ENCODE measurements around the gene NUP205. TPM values are rescaled to one million over a fixed set of nuclear protein-coding genes. Genes with fewer than 3 reads are reported as not detected.

NUP205 gene
- total RNA-seq, 6 experiments from 2014 or later: 12.3 to 20.8 (median 16.1) TPM

DNA sequence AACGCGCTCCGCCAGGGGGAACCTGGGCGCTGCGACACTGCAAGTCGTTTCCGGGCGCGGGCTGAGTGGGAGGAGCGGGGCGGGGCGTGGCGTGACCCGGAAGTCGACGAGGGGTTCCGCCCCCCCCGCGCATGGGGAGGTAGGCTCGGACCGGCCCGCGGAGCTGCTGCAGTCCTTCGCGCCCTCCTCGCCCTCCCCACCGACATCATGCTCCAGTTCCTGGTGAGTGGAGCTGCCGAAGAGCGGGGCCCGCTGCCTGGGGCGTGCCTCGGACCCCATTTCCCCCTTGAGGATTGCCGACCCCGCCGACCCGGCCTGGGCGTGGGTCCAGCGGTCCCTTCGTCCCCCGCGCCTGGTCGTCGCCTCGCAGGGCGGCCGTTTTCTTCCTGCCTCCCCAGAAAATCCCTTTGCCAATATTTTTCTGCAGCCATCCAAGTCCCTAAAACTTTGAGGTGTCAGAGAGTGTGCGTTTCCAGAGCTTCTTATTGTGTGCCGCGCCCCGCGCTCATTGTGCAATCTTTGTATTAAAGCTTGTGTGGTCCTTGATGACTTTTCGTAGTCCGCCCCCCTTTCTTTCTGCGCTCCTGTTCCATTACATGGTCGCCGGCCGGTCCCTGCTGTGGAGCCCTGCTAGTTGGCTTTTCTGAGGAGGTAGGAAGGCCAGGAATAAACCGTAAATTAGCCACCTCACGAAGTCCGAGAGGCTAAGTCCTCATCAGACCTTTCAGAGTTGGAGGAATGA, 104.8 kb downstream of the NUP205 start, which contains the start of gene STMP1:
Gene STMP1 (plus strand): TSS at position 142 of the 742 bp plus-strand sequence.
- ATAC-seq (peak; percentile 99 to 100 (median 100)), DNase-seq (peak; percentile 97 to 98 (median 97))
- TF ChIP-seq, protein P1, sequence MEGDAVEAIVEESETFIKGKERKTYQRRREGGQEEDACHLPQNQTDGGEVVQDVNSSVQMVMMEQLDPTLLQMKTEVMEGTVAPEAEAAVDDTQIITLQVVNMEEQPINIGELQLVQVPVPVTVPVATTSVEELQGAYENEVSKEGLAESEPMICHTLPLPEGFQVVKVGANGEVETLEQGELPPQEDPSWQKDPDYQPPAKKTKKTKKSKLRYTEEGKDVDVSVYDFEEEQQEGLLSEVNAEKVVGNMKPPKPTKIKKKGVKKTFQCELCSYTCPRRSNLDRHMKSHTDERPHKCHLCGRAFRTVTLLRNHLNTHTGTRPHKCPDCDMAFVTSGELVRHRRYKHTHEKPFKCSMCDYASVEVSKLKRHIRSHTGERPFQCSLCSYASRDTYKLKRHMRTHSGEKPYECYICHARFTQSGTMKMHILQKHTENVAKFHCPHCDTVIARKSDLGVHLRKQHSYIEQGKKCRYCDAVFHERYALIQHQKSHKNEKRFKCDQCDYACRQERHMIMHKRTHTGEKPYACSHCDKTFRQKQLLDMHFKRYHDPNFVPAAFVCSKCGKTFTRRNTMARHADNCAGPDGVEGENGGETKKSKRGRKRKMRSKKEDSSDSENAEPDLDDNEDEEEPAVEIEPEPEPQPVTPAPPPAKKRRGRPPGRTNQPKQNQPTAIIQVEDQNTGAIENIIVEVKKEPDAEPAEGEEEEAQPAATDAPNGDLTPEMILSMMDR (IDR thresholded peaks at IDR 0.05): peak; percentile 63 to 78 (median 70)
- peak; percentile 95 for TF ChIP-seq POLR2A (IDR thresholded peaks at IDR 0.05)
- H3K27me3 ChIP-seq: no peaks in the 10 kb centered on the region
- 1% methylated on average over 15 of the region's 60 CpGs for WGBS (ENCODE audit: insufficient coverage, low coverage, low lambda C conversion rate, missing lambda C conversion rate)
- no peaks in the 10 kb centered on the region for H3K9me3 ChIP-seq
- H3K36me3 ChIP-seq: no peaks in the 10 kb centered on the region
- peak within 1 kb of the TSS; percentile 72 to 91 (median 84) for H3K27ac ChIP-seq
- peak within 1 kb of the TSS; percentile 88 to 97 (median 97) for H3K4me3 ChIP-seq
- H3K4me1 ChIP-seq: peaks cover 0 to 11% (median 0%) of the 10 kb centered on the region in 4 donors
- intact Hi-C loops (cut with DNase I): no loop called here

DNA sequence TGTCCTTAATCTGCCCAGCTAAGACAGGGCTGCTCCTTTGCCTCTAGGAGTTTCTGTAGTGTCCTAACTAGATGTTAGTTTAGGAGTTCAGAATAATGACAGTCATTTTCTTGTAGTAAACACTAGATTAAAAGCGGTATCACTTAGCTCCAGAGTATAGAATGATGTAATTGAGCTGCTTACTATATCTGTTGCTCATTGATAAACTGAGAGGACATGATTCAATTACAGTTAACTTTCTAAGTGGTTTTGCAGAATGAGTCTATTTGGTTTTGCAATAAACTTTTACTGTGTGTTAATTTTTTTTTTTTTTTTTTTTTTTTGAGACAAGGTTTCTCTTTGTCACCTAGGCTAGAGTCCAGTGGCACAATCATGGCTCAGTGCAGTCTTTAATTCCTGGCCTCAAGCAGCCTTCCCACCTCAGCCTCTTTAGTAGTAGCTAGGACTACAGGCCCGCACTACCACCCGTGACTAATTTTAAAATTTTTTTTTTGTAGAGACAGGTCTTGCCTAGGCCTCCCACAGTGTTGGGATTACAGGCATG, 106.4 kb downstream of the NUP205 start:
- H3K9me3 ChIP-seq: no peaks in the 10 kb centered on the region
- H3K27ac ChIP-seq: peak overlapping the region in 1 of 3 donors; percentile 91
- no peak for ATAC-seq
- peaks cover 0 to 11% (median 0%) of the 10 kb centered on the region in 4 donors for H3K4me1 ChIP-seq
- no peaks in the 10 kb centered on the region for H3K36me3 ChIP-seq
- H3K4me3 ChIP-seq: no peak overlapping the region
- no peak for DNase-seq
- 88% methylated on average over 3 of the region's 3 CpGs for WGBS (ENCODE audit: insufficient coverage, low coverage, low lambda C conversion rate, missing lambda C conversion rate)
- H3K27me3 ChIP-seq: no peaks in the 10 kb centered on the region
- intact Hi-C loops (cut with DNase I): no loop called here
- TF ChIP-seq, protein P1 (IDR thresholded peaks at IDR 0.05): no peak
- no peak for TF ChIP-seq POLR2A (IDR thresholded peaks at IDR 0.05)

- 84% methylated on average over 3 of the region's 3 CpGs for WGBS (ENCODE audit: insufficient coverage, low coverage, low lambda C conversion rate, missing lambda C conversion rate)
- H3K27ac ChIP-seq: no peak overlapping the region
- no peak for ATAC-seq
- H3K36me3 ChIP-seq: no peaks in the 10 kb centered on the region
- H3K27me3 ChIP-seq: no peaks in the 10 kb centered on the region
- DNase-seq: no peak
- H3K4me3 ChIP-seq: no peak overlapping the region
- intact Hi-C loops (cut with DNase I): no loop called here
- TF ChIP-seq POLR2A (IDR thresholded peaks at IDR 0.05): no peak
- TF ChIP-seq, protein P1 (IDR thresholded peaks at IDR 0.05): no peak
- peaks cover 0 to 11% (median 0%) of the 10 kb centered on the region in 4 donors for H3K4me1 ChIP-seq
- H3K9me3 ChIP-seq: no peaks in the 10 kb centered on the region
Measured at GRCh38 chr7:135665042-135665441, 107.3 kb downstream of the NUP205 start.

GRCh38 chr7:135666156-135666555, 108.4 kb downstream of the NUP205 start:
- H3K27ac ChIP-seq: no peak overlapping the region
- intact Hi-C loops (cut with DNase I): no loop called here
- WGBS (ENCODE audit: insufficient coverage, low coverage, low lambda C conversion rate, missing lambda C conversion rate): 85% methylated on average over 10 of the region's 11 CpGs
- no peaks in the 10 kb centered on the region for H3K36me3 ChIP-seq
- DNase-seq (no peak), ATAC-seq (no peak)
- TF ChIP-seq, protein P1 (IDR thresholded peaks at IDR 0.05): no peak
- no peak for TF ChIP-seq POLR2A (IDR thresholded peaks at IDR 0.05)
- no peak overlapping the region for H3K4me3 ChIP-seq
- H3K27me3 ChIP-seq: no peaks in the 10 kb centered on the region
- no peaks in the 10 kb centered on the region for H3K9me3 ChIP-seq
- H3K4me1 ChIP-seq: peaks cover 0 to 11% (median 0%) of the 10 kb centered on the region in 4 donors

Measured in right lobe of liver (tissue), 6 donors.